ENCODE data around the gene OVAAL.
"Not testable (repeated sequence)": the region's sequence is repeated elsewhere in the genome, so short reads cannot be mapped to it uniquely, and the experiment has no call there.

The OVAAL gene

GRCh38 chr1:180540697-180541594 is 17.8 kb upstream of the OVAAL start:
- DNase-seq, result no peak

DNA sequence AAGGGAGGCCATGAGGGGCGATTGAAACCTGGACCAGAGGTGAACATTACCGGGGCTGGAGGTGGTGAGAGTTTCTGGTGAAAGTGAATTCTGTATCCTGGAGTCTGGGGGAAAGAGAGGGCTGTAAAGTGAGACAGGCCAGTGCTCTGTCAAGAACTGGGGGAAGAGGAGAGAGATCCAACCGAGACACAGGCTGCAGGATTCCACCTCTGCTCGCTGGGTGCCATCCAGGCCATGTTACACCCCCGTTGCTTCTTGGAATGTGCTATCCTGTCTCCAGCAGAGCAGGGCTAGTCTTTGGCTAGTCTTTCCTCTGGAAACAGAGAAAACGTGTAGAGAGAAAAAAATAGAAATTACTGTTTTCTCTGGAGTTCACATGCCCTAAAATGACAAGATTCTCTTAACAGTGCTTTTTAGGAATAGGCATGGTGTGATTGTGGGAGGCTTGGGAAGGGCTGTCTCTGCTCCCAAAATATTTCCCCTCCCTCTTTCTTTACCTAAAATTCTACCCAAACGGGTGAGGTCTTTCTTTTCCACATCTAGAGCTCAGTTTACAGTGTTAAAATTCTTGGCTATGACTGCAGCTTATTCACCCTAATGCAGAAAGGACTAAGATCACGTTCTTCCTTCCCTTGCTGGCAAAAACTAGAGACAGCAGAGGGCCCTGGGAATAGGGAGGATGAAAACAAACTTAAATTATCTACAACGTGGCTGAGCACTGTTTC is 16.5 kb upstream of the OVAAL start:
- DNase-seq, result no peak

DNA sequence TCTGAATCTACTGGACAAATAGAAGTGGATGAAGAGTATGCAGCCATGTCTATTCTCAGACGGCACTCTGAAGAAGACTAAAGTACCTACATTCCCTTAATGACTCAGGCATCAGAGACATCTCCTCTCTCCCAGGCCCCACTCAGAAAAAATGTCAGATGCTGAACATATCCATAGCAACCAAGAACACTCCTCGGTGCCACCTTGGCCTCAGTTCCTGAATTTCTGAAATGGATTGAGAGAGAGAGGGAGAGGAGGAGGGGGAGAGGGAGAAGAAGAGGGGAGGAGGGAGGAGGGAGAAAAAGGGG is 16.0 kb upstream of the OVAAL start:
- no peak for DNase-seq

GRCh38 chr1:180544050-180544449 is 14.7 kb upstream of the OVAAL start:
- no peak for DNase-seq

DNA sequence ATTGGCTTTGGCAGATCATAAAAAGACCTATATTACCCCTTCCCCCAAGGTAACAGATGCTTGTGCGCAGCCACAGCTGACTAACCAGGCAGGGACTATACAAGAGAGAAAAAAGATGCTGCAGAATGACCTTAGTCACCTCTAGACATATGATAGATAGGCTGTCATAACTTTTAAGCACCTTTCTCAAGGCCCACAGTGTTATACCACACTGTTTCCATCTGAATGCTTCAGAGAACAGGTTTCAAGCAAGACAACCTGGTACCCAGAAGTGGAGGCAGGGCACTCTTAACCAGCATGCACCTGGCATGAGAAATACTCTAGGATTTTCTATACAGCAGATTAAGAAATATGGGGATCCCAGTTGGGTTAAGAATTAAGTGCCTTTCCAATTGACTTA is 12.8 kb upstream of the OVAAL start:
- DNase-seq, result no peak

- DNase-seq, result no peak
Measured at GRCh38 chr1:180548686-180549317, 10.0 kb upstream of the OVAAL start.

DNA sequence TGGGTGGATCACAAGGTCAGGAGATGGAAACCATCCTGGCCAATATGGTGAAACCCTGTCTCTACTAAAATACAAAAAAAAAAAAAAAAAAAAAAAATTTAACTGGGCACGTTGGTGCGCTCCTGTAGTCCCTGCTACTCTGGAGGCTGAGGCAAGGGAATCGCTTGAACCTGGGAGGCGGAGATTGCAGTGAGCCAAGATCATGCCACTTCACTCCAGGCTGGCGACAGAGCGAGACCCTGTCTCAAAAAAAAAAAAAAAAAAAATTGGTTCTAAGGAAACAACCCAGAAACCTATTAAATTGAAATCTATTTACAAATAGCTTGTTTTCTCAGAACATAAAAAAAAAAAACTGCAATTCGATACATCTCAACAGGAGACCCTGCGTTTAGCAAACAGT is 9.0 kb upstream of the OVAAL start:
- not testable (repeated sequence) for DNase-seq

- no peak for DNase-seq
Measured at GRCh38 chr1:180550241-180550640, 8.5 kb upstream of the OVAAL start.

DNA sequence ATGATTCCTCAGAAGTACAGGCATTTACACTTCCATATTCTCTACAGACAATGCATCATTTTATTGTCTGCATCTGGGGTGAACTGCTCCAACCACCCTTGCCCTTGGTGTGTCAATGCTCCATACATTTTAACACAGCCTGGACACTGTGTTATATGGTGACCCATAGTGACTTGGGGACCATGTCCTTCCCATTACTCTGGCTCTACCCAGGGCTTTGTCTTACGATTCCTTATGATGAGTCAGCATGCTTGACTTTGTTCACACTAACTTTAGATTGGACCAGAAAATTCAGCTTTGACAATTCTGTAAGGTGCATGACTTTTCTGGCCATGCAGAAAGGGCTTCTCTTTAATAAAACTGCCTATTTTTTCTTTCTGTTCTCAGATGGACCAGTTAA is 6.8 kb upstream of the OVAAL start:
- no peak for DNase-seq

GRCh38 chr1:180553046-180553445 is 5.7 kb upstream of the OVAAL start:
- not testable (repeated sequence) for DNase-seq

DNA sequence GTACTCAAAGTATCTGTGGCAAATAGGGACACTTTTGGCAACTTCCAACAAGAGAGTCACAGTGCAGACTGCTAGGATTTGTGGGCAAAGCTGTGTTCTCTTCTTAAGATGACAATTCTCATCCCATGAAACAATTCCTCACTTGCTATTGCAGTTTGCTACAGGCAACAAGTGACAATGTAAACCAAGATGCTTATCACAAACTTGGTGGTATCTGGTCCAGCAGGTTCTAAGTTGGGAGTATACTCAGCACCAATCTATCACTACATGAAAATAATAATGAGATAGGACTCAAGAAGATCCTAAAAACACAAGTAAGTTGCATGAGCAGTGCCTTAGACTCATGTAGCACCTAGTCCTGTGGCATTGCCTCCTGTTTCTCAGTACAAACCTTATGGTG is 3.4 kb upstream of the OVAAL start:
- DNase-seq, result no peak

DNA sequence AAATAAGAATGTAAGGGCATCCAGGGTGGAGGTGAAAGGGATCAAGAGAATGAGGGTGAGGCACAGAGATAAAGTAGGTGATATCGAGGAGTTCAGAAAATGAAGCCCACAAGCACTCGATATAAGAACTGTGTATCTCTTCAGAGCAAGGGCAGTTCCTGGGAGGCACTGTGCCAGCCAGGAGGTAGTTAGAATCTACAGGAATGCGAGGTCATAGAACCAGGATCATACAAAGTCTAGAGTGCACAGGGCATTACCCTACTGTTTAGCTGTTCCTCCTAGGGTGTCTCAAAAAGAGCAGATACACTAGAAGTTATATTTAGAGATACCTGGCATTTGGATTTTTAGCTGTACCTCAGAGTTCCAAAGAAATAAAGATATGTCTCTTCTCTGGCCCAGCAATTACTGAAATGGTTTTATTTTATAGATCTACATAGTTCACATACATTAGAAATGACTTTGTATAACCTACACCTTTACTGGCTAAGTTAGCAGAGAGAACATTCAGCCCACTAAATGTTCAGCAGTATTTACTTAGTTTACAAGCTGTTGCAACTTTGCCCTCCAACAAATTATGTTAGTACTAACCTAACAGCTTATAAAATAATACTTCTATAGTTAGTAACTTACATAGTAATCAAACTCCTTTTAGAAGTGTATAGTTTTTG is 1.6 kb downstream of the OVAAL start:
- no peak for DNase-seq

DNA sequence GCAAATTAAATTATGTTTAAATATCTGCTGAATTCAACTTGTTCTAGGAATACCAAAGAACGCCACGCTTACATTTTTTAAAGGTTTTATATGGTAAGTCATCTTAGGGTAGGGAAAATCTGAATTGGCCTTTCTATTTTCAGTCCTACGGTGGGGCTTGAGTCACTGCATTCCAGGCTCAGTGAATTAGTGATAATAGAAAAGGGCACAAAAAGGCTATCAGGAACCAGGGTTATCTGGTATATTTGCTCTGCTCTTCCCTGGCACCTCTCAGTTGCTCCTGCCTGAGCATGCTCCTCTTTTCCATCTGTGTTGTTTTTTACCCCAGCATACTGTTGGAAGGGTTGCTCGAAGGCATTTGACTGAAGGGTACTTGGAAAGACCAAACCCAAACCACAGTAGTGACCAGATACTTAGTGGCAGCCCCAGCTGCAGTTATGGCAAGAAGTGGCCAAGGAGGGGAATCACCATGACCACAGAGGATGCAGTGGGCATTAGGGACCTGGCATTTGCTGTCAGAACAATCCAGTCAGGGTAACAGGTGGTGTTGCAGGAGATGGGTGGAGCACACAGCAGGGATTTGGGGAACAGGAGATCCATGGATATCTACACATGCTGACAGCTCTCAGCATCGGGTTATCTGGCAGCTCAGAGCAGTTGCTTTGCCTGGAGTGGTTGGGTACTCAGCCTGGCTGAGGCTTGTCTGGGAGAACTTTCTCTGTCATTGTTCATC is 2.3 kb downstream of the OVAAL start:
- no peak for DNase-seq

- no peak for DNase-seq
Measured at GRCh38 chr1:180562640-180563025, 3.9 kb downstream of the OVAAL start.

GRCh38 chr1:180563026-180563827 is 4.5 kb downstream of the OVAAL start:
- no peak for DNase-seq

DNA sequence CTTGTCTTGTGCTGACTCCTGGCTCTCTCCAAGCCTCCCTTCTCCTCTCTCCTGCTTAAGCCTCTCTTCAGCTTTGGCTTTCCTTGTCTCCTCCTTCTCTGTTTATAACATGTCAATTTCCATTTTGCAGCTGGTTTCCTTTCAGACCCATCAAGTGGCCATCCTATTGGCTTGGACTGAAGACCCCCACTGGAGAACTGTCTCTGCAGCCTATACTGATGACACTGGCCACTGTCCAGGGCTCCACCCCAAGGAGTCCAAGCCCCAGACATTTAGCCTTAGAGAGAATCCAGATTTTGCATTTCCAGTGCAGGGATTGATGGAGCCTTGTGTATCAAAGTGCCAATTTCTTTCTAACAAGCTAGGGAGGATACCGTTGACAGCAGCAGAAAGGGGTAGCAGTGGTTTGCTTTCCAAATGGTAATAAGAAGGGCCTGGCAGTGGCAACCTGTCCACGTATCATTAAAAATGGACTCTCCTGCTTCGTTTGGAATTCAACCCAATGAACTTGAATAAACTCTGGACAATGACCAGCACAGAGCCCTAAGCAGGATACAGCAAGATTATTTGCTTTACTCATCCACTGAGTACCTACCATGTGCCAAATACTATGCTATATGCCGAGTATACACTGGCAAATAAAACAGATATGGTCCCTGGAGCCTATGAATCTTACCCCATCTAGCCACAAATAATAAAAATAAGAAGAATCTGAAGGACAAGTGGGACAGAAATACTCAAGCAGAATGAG is 6.5 kb downstream of the OVAAL start:
- DNase-seq, result no peak

DNA sequence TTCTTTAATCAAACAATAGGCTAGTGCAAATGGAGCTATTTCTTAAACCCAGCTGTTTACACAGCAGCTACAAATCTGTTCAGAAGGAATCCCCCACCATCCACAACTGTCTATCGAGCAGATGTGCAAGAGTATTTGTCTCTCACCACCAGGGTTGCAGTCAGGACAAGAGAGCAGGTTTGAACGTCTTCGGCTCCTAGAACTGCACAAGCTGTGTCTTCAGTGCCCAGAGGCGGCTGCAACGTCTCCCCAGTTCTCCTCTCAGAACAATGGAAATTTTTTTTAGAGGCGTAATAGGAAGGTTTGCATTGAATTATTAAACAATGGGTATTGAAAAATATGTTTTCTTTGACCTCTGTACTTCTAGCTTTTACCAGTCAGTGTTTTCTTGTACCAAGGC is 7.3 kb downstream of the OVAAL start:
- DNase-seq, result no peak

- DNase-seq, result no peak
Measured at GRCh38 chr1:180566495-180566894, 7.7 kb downstream of the OVAAL start.

- DNase-seq, result no peak
Measured at GRCh38 chr1:180567654-180568053, 8.9 kb downstream of the OVAAL start.

GRCh38 chr1:180568184-180568583 is 9.4 kb downstream of the OVAAL start:
- no peak for DNase-seq

Data from activated CD4-positive, alpha-beta T cell treated with anti-CD3 and anti-CD28 coated beads, Interleukin-2, amount 50 U/mL, for 16 hours (primary cell).